Measurements from ENCODE around the gene ABI1.

ABI1 gene

DNA sequence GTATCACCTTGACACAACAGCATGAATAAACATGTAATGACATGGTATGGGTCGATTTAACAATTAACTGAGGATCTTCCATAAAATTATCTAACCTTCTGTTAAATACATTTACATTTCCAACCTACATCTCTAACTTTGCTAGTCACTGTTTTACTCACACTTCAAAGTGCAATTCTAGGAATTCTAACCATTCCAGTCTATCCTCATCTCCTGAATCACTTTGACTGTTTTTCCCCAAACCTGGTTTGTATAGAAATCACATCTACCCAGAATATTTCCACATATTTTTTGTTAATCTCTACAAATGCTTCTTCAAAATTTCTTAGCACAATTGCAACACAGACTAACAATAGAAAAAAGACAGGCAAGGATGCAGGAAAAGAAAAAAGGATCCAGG, 6.2 kb downstream of the ABI1 start:
- no peak for DNase-seq (ENCODE audit: low spot score)

DNA sequence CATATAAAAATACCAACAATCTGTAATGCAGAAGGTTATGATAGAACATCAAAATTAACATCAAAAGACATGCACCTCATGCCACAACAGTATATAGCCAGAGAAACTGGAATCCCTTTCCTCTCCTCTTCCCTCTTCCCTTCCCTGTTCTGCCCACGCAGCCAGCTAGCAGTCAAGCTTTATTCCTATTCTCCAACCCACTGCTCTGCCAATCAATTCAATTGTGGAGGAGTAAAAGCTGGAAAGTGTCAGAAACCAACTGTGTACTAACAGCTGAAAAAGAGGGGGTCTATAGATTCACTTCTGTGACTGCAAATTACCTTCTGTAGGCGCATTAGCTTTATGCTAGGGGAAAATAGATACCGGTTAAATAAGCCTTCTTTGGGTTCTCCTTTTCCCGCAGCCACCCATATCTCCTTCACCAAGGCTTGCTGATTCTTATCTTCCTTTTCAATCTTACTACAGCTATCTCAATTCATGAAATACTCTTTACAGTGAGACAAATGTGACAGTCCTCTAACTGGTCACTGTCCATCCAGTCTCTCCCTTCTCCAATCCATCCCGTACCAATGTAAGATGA, 16.3 kb downstream of the ABI1 start:
- DNase-seq (ENCODE audit: low spot score) = no peak

DNA sequence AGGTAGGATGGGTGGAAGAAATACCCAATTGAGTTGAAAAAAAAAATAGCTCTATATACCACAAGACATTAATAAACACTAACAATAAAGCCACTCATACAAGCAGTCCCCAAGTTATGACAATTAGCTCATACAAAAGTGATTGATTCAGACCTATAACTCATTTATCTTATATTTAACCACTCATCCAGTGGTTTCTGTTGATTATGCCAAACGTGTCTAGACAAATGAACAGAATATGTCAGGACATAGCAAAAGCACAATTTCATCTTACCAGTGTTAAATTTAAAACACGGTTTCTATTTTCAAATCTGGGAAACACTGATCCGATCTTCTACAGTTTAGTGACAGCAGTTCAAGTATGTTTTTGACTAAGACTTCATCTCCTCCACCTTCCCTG, 17.0 kb downstream of the ABI1 start:
- DNase-seq (ENCODE audit: low spot score) = no peak

DNA sequence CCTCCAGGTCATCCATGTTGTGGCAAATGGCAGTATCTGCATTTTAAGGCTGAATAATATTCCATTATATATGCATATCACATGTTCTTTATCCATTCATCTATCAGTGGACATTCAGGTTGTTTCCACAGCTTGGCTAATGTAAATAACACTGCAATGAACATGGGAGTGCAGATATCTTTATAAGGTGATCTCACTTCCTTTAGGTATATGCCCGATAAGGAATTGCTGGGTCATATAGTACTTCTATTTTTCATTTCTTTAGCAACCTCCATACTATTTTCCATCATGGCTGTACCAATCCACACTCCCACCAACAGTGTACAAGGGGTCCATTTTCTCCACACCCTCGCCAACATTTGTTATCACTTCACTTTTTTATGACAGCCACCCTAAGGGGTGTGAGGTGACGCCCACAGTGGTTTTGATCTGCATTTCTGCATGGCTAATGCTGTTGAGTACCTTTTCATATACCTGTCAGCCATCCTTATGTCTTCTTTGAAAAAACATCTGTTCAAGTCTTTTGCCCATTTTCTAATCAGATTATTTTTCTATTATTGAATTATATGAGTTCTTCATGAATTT, 18.9 kb downstream of the ABI1 start:
- no peak for DNase-seq (ENCODE audit: low spot score)

DNA sequence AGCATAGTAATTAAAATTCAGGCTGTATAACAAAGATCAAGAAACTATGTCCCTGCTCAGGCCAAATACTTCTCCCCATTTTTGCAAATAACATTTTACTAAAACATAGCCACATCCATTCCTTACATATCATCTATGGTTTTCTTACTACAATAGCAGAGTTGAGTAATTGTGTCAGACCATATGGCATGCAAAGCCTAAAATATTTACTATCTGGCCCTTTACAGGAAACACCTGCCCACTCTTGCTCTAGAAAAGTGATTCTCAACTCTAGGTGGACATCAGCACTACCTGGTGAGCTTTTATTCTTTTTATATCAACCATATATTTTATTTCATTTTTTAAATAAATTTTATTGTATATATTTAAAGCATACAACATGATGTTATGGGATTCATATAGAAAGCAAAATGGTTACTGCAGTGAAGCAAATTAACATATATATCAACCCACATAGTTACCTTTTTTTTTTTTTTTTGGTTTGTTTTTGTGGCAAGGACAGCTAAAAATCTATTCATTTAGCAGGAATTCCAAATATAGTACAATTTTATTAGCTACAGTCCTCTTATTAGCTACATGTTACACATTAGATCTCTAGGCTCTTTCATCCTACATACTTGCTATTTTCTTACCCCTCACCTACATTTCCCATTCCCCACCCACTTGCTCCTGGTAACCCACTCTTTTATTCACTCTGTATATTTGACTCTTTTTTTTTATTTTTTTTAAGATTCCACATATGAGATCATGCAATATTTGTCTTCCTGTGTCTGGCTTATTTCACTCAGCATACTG, 19.6 kb downstream of the ABI1 start:
- DNase-seq (ENCODE audit: low spot score) = no peak

DNA sequence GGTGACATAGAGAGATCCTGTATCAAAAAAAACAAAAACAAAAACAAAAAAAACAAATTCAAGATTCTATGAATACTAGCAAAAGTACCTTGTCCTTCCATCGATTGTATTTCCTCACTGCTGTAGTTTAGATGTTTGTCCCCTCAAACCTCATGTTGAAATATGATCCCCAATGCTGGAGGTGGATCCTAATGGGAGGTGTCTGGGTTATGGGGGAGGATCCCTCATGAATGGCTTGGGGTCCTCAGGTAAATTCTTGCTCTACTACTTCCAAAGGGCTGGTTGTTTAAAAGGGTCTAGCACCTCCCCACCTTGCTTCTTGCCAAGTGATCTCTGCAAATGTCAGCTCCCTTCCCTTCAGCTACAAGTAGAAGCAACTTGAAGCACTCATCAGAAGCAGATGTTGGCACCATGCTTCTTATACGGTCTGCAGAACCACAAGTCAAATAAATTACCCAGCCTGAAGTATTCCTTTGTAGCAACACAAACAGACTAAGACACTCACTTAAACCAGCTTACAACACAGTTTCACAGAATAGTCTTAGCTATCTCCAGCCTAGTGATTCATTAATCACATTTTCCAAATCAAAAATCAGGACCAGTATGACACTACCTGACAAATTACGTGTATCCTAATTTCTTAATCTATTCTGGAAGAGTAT, 20.7 kb downstream of the ABI1 start:
- no peak for DNase-seq (ENCODE audit: low spot score)

DNA sequence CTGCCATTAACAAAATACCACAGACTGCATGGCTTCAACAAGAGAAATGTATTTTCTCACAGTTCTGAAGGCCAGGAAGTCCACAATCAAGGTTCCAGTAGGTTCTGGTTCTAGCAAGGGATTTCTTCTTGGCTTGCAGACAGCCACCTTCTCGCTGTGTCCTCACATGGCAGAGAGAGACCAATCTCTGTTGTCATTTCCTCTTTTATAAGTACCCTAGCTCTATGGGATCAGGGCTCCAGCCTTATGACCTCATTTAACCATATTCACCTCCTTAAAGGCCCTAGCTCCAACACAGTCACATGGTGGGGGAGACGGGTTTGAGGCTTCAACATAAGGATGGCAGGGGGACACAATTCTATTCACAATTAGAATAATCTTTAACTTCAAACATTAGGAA, 23.6 kb downstream of the ABI1 start:
- no peak for DNase-seq (ENCODE audit: low spot score)

DNA sequence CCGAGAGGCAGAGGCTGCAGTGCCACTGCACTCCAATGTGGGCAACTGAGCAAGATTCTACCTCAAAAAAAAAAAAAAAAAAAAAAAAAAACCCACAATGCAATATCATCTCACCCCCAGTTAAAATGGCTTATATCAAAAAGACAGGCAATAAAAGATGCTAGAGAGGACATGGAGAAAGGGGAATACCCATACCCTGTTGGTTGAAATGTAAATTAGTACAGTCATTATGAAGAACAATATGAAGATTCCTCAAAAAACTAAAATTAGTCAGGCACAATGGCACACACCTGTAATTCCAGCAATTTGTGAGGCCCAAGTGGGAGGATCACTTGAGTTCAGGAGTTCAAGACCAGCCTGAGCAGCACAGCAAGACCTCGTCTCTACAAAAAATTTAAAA, 25.7 kb downstream of the ABI1 start:
- DNase-seq (ENCODE audit: low spot score) = no peak

DNA sequence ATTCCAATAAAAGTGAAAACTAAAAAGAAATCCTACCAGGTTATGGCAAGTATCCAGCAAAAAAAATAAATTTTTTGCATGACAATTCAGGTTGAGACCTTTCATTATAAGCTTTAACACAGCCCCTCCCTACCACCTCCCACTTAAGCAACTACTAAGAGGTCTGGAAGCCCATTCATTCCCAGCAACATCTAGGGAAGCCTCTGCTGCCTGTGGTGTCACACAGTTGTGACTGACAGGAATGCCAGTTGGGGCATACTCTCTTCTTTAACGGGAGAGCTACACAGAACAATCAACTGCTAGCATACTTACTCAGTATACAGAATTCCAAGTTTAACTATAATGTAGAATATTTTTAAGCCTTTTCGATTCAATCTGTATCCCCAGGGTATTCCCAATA, 27.8 kb downstream of the ABI1 start:
- no peak for DNase-seq (ENCODE audit: low spot score)

DNA sequence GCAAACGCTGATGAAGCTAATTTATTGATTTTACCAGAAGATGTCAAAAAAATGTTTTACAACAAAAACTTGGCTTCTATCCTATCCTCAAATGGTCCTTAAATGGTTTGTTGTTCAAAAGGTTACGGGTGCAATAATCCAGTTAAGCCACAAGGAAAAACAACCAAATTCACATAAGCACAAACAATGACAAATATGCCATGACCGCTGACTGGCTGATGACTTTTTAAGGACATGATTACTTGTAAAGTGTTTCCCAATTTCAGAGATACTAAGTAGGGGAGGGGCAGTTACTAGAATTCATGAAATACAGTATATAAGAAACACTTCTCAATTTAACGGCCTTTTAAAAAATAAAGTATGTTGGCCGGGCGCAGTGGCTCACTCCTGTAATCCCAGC, 28.8 kb downstream of the ABI1 start:
- no peak for DNase-seq (ENCODE audit: low spot score)

DNA sequence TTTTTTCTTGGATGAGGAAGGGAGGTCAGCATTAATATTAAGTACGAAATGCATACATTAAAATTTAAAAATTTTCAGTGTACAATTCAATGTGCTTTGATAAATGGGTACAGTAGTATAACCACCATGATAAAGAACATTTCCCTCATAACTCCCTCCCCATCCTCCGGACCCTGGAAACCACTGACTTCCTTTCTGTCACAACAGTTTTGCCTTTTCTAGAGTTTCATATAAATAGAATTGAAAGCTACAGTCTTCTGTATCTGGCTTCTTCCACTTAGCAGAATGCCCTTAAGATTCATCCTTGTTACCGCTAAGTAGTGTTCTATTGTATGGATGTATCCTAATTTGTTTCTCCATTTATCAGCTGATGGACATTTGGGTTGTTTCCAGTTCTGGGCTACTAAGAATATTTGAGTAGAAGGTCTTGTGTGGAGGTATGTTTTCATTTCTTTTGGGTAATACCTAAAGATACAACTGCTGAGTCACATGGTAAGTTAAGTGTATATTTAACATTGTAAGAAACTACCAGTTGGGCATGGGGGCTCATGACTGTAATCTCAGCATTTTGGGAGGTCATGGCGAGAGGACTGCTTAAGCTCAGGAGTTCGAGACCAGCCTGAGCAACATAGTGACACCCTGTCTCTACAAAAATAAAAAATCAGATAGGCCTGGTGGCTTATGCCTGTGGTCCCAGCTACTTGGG, 30.8 kb downstream of the ABI1 start:
- no peak for DNase-seq (ENCODE audit: low spot score)

DNA sequence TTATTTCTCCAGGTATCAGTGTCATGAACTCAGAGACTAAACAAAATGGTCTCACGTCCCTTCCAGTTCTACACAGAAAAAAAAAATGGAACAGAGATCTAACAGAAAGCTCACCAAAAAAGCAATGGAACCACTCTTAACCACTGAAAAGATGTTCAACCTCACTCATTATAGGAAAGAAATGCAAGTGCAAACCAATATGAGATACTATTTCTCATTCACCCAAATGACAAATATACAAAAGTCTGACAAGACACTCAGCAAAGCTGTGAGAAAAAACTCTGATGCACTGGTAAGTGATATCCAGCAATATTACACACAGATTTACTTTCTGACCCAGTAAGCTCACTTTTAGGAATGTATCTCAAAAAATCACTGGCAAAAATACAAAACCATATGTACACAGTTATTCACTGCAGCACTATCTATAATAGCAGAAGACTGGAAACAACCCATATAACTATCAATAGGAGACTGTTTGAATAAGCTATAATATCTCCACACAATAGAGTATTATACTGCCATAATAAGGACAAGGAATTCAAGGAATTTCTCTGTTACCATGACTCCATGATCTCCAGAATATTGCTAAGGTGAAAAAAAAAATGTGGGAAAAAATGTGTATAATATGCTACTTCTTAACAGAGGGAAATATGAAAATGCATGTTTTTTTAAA, 36.6 kb downstream of the ABI1 start:
- DNase-seq (ENCODE audit: low spot score) = peak; percentile 52

DNA sequence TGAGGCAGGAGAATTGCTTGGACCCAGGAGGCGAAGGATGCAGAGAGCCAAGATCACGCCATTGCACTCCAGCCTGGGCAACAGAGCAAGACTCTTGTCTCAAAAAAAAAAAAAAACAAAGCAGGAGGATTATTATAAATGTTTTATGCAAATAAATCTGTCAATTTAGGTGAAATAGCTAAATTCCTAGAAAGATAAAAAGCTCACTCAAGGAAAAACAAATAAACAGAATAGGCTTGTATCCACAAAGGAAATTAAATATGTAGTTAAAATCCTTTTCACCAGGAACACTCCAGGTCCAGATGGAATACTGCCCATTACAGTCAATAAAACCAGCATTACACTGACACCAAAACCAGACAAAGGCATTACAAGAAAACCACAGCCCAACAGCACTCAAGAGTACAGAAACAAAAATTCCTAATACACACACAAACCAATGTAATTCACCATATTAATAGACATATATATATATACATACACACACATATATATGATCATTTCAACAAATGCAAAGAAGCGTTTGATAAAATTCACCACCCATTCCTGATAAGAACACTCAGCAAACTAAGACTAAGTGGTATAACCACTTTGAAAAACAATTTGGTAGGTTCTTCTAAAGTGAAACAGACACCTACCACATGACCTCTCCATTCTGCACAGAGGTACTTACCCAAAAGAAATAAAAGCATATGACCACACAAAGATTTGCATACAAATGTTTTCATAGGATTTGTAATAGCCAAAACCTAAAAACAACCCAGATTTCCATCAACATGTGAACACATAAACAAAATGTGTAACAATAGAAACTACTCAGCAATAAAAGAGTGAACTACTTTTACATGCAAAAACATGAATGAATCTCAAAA, 38.8 kb downstream of the ABI1 start:
- DNase-seq (ENCODE audit: low spot score) = no peak

DNA sequence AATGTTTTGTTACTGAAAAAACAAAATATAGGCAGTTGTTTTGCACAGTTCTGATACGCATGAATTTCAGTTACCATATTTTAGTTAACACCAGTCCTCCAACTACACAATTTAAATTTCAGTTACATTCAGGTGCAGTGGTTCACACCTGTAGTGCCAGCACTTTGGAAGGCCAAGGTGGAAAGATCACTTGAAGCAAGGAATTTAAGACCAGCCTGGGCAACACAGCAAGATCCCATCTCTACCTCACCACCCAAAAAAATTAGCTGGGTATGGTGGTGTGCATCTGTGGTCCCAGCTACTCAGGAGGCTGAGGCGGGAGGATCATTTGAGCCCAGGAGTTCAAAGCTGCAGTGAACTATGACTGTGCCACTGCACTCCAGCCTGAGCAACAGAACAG, 45.3 kb downstream of the ABI1 start:
- DNase-seq (ENCODE audit: low spot score) = no peak

DNA sequence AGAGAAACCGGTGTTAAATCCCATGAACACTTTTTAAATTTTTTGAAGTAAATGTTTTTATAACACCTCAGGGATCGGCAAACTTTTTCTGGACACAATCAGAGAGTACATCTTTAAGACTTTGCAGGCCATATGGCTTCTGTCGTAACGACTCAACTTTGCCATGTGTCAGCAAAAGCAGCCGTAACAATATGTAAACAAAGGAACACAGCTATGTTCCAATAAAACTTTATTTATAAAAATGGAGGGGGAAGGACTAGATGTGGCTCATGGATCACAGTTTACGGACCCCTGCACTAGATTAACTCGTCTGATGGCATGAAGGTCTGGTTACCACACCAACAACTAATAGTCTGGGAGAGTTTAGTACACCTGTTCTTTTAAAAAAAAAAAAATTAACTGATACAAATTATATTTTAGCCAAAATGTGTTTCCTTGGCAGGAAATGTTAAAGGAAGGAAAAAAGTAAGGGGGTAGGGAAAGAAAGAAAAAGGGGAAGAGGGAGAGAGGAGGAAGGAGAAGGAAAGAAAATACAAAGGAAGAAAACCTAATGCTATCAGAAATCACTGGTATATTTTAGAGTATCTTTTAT, 50.2 kb downstream of the ABI1 start:
- DNase-seq (ENCODE audit: low spot score) = no peak

DNA sequence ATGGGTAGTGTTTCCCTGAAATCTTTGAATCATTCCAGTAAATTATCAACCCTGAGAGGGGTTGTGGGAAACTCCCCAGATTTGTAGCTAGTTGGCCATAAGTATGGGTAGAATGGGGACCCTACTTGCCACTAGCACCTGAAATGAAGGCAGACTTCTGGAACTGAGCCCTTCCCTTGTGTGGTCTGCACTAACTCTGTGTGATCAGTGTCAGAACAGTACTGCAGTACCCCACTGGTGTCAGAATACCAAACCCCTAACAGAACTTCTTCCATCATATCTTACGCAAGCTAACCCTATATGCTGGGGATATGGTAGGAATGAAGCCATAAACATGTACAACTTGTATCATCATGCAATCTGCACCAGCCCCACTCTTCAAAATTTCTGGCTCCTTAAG, 50.8 kb downstream of the ABI1 start:
- DNase-seq (ENCODE audit: low spot score) = no peak

DNA sequence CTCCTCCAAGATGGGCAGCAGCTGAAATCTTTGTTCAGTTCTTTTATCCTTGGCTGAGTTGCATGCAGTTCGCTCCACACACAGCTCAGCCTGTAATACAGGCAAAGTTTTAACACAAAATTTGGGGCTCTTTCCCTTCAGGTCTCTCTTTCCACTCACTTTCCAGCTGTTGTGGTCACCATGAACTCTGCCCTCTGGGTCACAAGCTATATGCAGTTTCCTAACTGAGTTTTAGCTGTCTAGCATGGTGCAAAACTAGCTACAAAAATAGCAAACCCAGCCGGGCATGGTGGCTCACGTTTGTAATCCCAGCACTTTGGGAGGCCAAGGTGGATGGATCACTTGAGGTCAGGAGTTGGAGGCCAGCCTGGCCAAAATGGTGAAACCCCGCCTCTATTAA, 53.2 kb downstream of the ABI1 start:
- DNase-seq (ENCODE audit: low spot score) = no peak

DNA sequence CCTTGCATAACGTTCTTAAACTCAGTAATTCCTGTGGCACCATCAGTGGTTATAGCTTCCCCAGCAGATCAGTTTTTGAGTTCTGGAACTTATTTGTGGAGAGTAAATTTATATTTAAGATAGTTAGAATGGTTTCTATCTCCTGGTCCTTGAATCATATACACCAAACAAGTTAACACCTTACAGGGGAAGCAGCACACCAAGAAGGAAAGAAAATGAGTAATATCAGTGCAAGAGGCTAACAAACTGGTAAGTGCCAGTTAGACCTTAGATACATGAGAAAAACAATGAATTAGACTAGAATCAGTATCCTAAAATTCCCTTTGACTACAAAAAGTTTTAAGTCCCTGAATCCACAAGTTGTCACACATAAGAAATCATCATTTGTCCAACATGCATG, 54.2 kb downstream of the ABI1 start:
- no peak for DNase-seq (ENCODE audit: low spot score)

DNA sequence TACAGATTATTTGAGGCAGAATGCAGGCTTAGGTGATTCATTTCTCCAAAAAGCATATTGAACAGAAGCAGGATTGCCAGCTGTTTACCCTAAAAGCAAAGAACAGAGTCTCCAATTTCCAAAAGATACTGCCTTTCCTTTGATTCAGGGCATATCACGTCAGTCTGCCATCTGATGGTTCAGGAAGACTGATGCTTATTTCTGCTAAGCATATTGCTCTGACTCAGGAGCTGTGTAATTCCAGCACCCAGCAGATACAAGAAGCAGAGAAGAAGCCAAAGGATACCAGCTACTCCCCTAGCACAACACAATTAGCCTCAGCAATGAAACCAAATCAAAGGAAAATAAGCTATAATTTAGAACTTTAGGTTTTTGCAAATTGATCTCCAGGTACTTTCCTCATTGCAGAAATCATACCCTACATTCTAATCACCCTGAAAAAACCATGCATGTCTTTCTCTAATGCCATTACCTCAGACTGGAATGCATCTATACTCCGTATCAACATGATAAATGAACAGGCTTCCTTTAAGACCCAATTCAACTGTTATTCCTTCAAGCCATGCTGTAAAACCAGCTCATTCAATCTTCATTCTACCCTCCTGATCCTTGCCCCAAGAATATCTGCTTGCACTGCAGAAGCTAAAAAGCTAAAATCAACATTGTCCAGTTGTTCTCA, 55.1 kb downstream of the ABI1 start:
- DNase-seq (ENCODE audit: low spot score) = no peak
